NCI-H345 treated with DMSO at 0.1 percent for 48 hours (cell line): ENCODE data around the gene BCLAF3.

ENCODE experiments used
- DNase-seq: peaks from one replicate; lab custom pipeline; 2025; ENCODE audit not compliant: unreplicated experiment; lab: John Stamatoyannopoulos, UW

The BCLAF3 gene

DNA sequence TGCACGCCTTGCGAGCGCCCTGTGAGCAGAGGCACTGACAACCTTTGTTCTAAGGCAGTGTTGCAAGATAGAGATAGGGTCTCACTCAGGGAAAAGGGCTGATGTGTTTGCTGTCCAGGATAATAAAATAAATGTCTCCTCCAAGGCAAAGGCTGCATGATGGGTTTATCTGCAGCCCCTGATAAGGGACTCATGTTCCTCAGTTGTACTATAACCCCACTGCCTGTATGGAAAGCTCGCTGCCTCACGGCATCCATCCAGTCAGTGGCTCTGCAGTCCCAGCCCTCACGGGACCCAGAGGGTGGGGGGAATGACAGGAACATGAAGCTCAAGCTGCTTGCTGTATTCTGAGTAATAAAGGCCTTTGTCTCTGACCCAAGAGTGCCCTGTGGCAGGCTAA lies 22.6 kb downstream of the BCLAF3 start:
- DNase-seq: no peak

DNA sequence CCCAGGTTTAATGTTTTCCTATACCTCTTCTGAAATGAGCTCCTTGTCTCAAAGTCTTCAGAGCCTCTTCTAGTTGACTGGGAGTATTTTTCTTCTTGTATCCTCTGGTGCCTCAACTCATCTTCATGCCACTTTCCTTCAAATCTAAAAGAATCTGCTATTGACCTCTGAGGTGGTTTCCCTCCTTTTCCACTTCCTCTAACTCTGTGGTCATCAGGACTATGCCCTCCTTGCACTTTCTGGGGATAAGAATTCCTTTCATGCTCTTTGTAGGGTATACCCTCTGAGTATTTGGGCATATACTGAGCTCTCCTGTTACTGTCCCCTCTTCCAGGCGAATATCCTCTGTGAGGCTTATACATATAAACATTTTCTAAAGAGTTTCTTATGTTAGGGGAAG lies 24.8 kb downstream of the BCLAF3 start:
- no peak for DNase-seq

DNA sequence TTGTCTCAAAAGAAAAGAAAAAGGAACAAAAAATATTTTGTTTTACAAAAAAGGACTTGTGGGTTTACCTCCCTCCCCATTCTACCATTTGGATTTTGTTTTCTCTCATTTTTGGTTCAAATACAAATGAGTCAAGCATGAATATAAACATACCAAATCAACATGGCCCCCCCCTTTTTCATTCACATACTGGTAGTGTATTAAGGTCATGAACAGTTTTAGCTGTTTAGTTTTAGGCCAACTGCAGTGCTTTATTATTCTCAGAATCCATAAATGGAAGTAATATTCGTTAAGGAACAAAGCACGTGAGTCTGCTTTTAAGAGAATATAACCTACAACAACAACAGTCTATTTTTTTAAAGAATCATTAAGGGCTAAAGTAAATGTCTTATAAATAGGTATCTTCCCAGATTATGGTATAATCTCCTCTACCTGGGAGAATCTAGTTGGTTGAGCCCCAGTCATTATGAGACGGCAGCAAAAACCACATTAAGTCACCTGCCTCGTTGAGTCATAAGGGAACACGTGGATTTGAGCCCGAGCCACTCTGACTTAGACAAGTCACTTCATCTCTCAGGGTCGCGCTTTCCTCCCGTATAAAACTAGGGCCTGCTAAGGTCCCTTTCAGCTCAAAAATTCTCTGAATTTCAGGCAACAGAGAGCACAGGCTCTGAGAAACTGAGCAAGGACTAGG lies 26.7 kb downstream of the BCLAF3 start:
- DNase-seq: no peak

DNA sequence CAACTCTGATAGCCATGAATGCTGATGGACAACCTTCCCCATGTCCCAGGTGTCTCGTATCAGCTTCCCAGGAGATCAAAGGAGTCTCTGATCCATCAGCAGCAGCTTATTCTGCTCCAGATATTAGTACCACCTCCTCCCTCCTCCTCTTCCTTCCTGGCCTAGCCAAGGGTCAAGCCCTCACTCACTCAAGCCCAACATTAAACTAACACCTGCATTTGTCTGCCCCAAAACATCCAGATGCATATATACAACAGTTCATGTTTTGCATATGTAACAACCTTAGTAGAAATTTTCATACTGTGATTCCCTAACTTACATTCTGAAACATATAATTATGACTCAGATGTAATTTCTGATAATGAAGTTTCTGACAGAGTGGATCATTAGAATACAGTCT lies 29.9 kb downstream of the BCLAF3 start:
- DNase-seq: no peak

DNA sequence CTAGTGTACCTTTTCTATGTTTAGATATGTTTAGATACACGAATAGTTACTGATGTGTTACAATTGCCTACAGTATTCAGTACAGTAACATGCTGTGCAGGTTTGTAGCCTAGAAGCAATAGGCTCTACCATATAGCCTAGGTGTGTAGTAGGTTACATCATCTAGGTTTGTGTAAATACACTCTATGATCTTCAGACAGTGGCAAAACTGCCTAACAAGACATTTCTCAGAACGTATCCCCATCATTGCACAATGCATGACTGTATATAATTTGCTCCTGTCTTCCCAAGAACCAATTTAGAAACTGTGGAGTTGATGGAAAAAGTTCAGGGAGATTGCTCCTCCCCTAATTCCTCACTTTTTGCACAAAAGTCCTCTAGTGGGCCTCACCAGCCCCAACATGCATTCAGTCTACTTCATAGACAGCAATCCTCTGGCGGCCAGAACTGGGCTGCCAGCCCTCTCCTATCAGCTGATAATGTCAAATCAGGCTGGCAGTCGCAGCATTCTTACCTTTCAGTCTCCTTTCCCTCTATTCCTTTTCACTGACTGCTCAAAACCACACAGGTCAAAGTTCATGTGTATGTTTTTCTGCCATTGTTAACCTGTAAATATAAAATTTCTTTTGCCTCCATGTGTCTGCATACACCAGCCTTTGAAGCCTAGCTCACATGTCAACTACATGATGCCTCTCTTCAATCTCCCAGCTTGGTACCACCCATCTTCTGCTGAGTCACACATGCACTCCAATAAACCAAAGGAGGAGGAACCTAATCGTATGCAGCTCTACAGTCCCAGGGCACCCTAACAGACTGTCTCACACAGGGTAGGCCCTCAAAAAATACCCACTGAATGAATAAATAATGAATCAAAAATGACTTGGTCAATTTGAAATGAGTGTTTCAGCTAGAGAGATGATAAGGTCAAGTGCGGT lies 32.0 kb downstream of the BCLAF3 start:
- no peak for DNase-seq

DNA sequence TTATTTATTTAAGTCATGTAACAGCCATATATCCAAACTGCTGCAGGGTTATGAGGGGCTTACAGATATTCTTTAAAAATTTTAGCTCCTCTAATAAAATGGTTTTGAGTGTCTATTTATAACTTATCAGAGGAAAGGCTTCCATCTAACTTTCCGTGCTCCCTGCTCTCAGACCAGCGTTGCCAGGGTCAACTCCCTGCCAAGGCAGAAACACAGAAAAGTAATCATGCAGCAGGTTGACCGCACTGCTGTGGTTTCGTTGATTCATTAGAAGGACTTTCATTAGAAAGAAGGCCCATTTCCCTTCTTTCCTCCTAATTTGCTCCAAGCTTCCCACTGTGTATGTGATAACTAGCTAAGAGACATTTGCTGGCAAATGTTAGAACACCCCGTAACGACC lies 33.9 kb downstream of the BCLAF3 start:
- DNase-seq: no peak

DNA sequence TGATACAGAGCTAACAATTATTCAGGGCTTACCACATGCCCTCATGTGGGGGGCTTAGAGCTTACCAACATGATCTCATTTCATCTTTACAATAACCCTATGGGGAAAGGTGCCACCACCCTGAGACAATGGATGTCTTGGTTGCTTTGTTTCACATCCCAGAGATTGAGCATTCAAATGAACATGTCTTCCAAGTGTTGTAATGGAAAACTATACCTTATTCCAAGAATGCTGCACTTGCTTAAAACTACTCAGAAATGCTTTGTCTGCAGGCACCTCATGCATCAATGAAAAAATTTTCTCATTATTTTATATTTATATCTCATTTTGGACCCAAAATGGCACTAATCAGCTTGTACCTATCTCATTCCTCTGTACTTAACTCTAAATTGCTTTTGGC lies 34.6 kb downstream of the BCLAF3 start:
- no peak for DNase-seq

DNA sequence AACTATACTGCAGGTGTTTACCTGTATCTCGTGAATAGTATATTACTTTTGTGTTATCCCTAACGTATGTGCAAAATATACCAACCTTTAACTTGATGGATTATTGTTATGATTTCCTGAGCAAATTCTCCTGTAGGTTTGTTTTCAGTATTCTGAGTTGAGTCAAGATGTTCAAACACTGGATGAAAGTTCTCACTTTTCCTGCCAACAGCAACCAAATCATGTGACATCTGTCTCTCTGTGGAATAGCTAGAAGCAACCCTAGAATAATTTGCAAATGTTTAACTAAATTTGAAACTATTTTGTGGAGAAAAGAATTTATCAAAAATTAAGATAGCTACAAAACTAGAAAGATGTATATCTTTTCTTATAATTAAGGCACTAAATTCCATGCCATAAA lies 35.6 kb downstream of the BCLAF3 start:
- DNase-seq: no peak

DNA sequence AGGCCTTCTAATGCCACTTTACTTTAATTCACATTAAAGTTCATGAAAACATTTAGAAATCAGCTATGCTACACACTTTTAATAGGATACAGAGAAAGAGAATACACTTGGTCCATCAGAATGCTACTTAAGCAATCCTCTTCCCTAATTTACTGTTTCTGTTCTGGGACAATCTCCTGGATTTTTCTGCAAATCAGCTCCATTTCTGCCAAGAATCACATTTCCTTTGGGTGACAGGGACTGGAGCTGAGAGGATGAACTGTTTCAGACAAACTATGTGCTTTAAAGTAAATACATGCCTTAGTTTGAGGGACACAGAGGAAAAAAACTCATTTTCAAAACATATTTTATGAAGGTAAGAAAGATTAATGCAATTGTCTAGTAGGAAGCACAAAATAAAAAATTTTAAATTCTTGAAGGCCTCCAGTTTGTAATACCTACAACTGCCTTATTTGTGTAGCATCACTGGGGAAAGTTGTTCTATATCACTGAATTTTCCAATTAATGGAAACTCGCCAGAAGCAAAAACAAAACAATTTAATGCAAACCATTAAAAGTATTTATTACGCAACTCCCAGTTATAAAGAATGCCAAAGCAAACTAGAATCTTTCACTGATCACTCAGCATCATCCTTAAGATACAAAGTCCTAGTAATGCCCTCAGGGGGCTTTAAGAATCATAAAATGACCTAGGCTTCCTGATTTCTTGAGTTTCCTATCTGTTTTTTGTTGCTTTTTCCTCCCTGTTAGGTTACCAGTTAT lies 36.3 kb downstream of the BCLAF3 start:
- DNase-seq: no peak

DNA sequence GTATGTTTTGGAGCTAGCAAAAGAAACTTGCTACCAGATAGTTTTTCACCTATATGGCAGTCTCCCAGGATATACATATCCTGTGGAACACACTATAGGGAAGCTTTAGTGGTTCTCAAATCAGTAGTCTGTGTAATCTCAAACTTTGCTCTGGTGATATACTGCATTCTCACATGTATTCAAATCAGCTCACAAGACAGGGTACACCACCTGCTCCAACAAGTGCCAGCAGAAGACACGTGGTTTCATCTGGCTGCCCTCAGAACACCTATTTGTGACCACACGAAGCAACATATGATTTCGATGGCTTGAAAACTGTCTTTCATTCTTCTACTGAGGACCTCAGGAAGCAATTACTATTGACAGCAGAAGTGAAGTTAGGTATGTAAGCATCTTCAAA lies 37.7 kb downstream of the BCLAF3 start:
- no peak for DNase-seq

DNA sequence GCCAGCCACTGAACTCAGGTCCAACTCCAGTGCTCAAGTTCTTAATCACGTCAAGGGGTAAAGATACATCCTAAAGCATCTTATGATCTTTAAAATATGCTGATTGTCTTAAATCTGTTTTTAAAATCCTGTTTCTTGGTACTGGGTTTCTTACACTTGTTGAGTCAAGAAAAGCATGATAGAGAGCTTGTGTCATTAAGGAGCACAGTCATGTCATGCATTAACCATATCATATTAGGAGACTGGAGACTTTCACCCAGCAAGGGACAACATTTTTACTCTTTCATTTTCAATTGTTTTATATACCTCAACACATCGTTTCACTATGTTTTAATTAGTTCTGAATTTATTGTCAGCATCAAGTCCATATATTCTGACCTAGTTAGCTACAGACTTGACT lies 41.5 kb downstream of the BCLAF3 start:
- DNase-seq: no peak

DNA sequence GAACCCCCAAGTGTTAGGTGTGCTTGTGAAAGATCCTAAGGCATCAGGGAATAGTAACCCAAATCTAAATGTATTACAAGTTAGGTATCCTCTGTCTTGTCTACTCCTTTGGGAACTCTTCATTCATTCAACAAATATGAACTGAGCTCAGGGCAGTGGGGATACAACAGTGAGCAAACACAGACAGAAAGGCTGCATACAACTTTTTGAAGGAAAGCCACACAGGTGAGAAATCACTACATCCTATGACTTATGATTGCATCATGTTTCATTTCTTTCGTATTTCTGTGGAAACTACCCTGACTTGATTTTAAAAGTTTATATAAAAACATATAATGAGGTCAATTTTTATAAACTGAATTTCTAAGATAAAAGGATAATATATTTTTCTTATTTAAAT lies 43.2 kb downstream of the BCLAF3 start:
- no peak for DNase-seq
